Omental fat pad (tissue), 4 donors: ENCODE data around the gene RNF114. TPM values are rescaled to one million over a fixed set of nuclear protein-coding genes. Genes with fewer than 3 reads are reported as not detected.

Source experiments
- ATAC-seq: fragments of 150-250 bp; one replicate; pipeline ENCODE4 v1.9.1; 2016; ENCODE audit warnings: mild to moderate bottlenecking, moderate library complexity; ENCODE audit not compliant: low FRiP score
- DNase-seq: peaks from one replicate; pipeline ENCODE4 v3.0.0-alpha.2; 2019; ENCODE audit warnings: low spot score
- total RNA-seq, 4 donors: library from RNA; depleted of rRNA; stranded (reverse); fragments of >200 nt; gene quantifications; one replicate each; pipeline ENCODE4 v1.1.0, GENCODE V29; 2016
- TF ChIP-seq, protein P1 (sequence below), 3 donors: fragments of 450-650 bp; IDR thresholded peaks; one replicate each; pipeline ENCODE4 v1.5.1; 2016 to 2017; ENCODE audit warnings: antibody characterized with exemption in 3 of 3, mild to moderate bottlenecking in 3 of 3, moderate library complexity in 2 of 3

RNF114 gene
- total RNA-seq, 4 donors from 2014 or later: 133 to 163 (median 146) TPM

DNA sequence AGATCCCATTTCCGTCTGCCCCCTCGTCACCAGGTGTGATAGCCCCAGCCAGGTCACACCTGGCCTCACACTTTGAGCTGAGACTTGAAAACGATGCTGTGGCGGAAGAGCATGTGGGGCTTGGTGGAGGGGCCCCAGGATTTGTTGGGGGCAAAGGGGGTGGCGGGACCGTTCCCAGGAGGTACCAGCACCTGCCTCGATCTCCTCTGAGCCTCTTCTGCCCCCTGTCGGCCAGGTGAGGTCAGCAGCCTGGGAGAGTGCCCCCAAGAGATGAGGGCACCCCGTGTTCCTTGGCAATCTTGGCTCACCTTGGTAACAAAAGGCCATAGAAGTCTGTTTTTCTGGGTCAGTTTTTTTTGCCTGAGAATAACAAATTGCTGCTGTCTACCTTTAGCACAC is 46.3 kb upstream of the RNF114 start:
- ATAC-seq (no peak), DNase-seq (peak; percentile 9)
- TF ChIP-seq, protein P1, sequence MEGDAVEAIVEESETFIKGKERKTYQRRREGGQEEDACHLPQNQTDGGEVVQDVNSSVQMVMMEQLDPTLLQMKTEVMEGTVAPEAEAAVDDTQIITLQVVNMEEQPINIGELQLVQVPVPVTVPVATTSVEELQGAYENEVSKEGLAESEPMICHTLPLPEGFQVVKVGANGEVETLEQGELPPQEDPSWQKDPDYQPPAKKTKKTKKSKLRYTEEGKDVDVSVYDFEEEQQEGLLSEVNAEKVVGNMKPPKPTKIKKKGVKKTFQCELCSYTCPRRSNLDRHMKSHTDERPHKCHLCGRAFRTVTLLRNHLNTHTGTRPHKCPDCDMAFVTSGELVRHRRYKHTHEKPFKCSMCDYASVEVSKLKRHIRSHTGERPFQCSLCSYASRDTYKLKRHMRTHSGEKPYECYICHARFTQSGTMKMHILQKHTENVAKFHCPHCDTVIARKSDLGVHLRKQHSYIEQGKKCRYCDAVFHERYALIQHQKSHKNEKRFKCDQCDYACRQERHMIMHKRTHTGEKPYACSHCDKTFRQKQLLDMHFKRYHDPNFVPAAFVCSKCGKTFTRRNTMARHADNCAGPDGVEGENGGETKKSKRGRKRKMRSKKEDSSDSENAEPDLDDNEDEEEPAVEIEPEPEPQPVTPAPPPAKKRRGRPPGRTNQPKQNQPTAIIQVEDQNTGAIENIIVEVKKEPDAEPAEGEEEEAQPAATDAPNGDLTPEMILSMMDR (IDR thresholded peaks at IDR 0.05): no peak

- ATAC-seq (no peak), DNase-seq (no peak)
- TF ChIP-seq, protein P1 (IDR thresholded peaks at IDR 0.05): no peak
Measured at GRCh38 chr20:49890471-49891361, 45.5 kb upstream of the RNF114 start.

GRCh38 chr20:49891476-49892110 is 44.6 kb upstream of the RNF114 start:
- no peak for DNase-seq
- ATAC-seq: no peak
- TF ChIP-seq, protein P1 (IDR thresholded peaks at IDR 0.05): no peak

DNA sequence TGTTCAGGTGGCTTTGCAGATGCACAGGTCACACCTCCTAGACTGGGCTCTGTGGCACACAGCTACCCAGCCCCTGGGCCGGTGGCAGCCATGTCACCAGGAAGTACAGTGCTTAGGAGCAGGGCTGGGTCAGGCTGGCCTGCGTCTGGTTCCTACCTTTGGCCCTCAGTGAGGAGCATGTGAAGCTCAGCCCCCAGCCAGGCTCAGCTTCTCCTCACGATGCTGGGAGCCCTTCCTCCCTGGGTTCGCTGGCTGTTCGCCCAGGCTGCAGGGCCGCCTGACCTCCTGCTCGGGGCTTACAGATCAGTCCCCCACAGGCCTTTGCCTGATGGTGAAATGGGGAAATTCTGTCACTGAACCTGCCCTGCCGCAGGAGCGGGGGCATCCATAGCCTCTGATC is 43.9 kb upstream of the RNF114 start:
- DNase-seq (peak; percentile 14), ATAC-seq (no peak)
- TF ChIP-seq, protein P1 (IDR thresholded peaks at IDR 0.05): no peak

- no peak for DNase-seq
- TF ChIP-seq, protein P1 (IDR thresholded peaks at IDR 0.05): no peak
- ATAC-seq: no peak
Measured at GRCh38 chr20:49892817-49893216, 43.4 kb upstream of the RNF114 start.

GRCh38 chr20:49893242-49894072 is 42.7 kb upstream of the RNF114 start:
- TF ChIP-seq, protein P1 (IDR thresholded peaks at IDR 0.05): no peak
- DNase-seq (no peak), ATAC-seq (no peak)
